ENCODE data around the gene LCOR.
"Not testable (repeated sequence)": the region's sequence is repeated elsewhere in the genome, so short reads cannot be mapped to it uniquely, and the experiment has no call there.

The LCOR gene

GRCh38 chr10:97016728-97017473 is 184.8 kb downstream of the LCOR start:
- DNase-seq: no peak

- DNase-seq: no peak
These were observed 185.4 kb downstream of the LCOR start for GRCh38 chr10:97017474-97017903.

GRCh38 chr10:97018251-97019212 is 186.4 kb downstream of the LCOR start:
- DNase-seq: no peak

- DNase-seq: no peak
These were observed 187.2 kb downstream of the LCOR start for GRCh38 chr10:97019213-97019844.

- no peak for DNase-seq
These were observed 188.6 kb downstream of the LCOR start for GRCh38 chr10:97020452-97021400.

- DNase-seq: no peak
These were observed 190.5 kb downstream of the LCOR start for GRCh38 chr10:97022616-97023015.

GRCh38 chr10:97023401-97024167 is 191.5 kb downstream of the LCOR start:
- DNase-seq: no peak

GRCh38 chr10:97024168-97025073 is 192.3 kb downstream of the LCOR start:
- peak; percentile 31 for DNase-seq

- DNase-seq: peak; percentile 78
These were observed 193.6 kb downstream of the LCOR start for GRCh38 chr10:97025613-97026242.

GRCh38 chr10:97028126-97028831 is 196.2 kb downstream of the LCOR start:
- DNase-seq: no peak

GRCh38 chr10:97028832-97029178 is 196.7 kb downstream of the LCOR start:
- no peak for DNase-seq

- no peak for DNase-seq
These were observed 197.2 kb downstream of the LCOR start for GRCh38 chr10:97029271-97029670.

GRCh38 chr10:97030894-97031293 is 198.8 kb downstream of the LCOR start:
- no peak for DNase-seq

- DNase-seq: no peak
These were observed 199.4 kb downstream of the LCOR start for GRCh38 chr10:97031459-97031858.

- no peak for DNase-seq
These were observed 200.5 kb downstream of the LCOR start for GRCh38 chr10:97032624-97033023.

- not testable (repeated sequence) for DNase-seq
These were observed 201.7 kb downstream of the LCOR start for GRCh38 chr10:97033841-97034240.

- no peak for DNase-seq
These were observed 202.2 kb downstream of the LCOR start for GRCh38 chr10:97034301-97034700.

- DNase-seq: no peak
These were observed 203.1 kb downstream of the LCOR start for GRCh38 chr10:97034958-97035769.
